Tibial artery (tissue), 4 donors: ENCODE results near the gene TGFA.

Experiments used
- DNase-seq, 2 donors: peaks; one replicate each; pipeline ENCODE4 v3.0.0-alpha.2; 2019
- H3K27ac ChIP-seq, 2 donors: fragments of 200-600 bp; sonication (generic) in 1 of 2; 1 replicate in 1 of 2; 2 replicates in 1 of 2; pipeline ENCODE4 v1.5.1; 2018 to 2019; ENCODE audit warnings: mild to moderate bottlenecking in 1 of 2
- H3K27me3 ChIP-seq, 2 donors: fragments of 200-600 bp; sonication (generic) in 1 of 2; one replicate each; pipeline versions ENCODE4 v1.5.1 to v1.6.0; 2016 to 2019
- H3K36me3 ChIP-seq, 3 donors: fragments of 200-600 bp; sonication (generic) in 2 of 3; one replicate each; pipeline ENCODE4 v1.5.1; 2016 to 2019; ENCODE audit warnings: mild to moderate bottlenecking in 2 of 3
- H3K4me1 ChIP-seq, 4 donors: fragments of 200-600 bp; sonication (generic) in 2 of 4; 1 replicate in 3 of 4; 2 replicates in 1 of 4; pipeline ENCODE4 v1.5.1; 2016 to 2019
- H3K4me3 ChIP-seq, 2 donors: fragments of 200-600 bp; sonication (generic) in 1 of 2; 1 replicate in 1 of 2; 2 replicates in 1 of 2; pipeline ENCODE4 v1.5.1; 2018 to 2019; ENCODE audit warnings: mild to moderate bottlenecking in 2 of 2
- H3K9me3 ChIP-seq, 3 donors: fragments of 200-600 bp; sonication (generic) in 1 of 3; one replicate each; pipeline ENCODE4 v1.5.1; 2016 to 2019
- CTCF ChIP-seq, 2 experiments: fragments of 200-600 bp in 1 of 2; fragments of 450-650 bp in 1 of 2; IDR thresholded peaks; one replicate each; pipeline ENCODE4 v1.5.1; 2017 to 2019; ENCODE audit warnings: antibody characterized with exemption in 2 of 2, mild to moderate bottlenecking in 1 of 2, moderate library complexity in 1 of 2
- intact Hi-C: fragments of 100-400 bp; cut with DNase I; formaldehyde crosslinking; loops from one replicate; pipeline ENCODE4 v1.15.0; 2023; ENCODE audit warnings: low total_unique reads

The TGFA gene

GRCh38 chr2:70443078-70443465, 110.6 kb downstream of the TGFA start:
- no peak overlapping the region for H3K27ac ChIP-seq
- peaks cover 0 to 6% of the 10 kb centered on the region in 2 donors for H3K27me3 ChIP-seq
- no peaks in the 10 kb centered on the region for H3K9me3 ChIP-seq
- TF ChIP-seq CTCF (IDR thresholded peaks at IDR 0.05): no peak
- no peaks in the 10 kb centered on the region for H3K4me1 ChIP-seq
- DNase-seq: no peak
- no peak overlapping the region for H3K4me3 ChIP-seq
- H3K36me3 ChIP-seq: no peaks in the 10 kb centered on the region
- intact Hi-C loops: no loop called here

- no peaks in the 10 kb centered on the region for H3K4me1 ChIP-seq
- no peak for DNase-seq
- H3K4me3 ChIP-seq: no peak overlapping the region
- intact Hi-C loops: no loop called here
- no peaks in the 10 kb centered on the region for H3K9me3 ChIP-seq
- no peak for TF ChIP-seq CTCF (IDR thresholded peaks at IDR 0.05)
- H3K36me3 ChIP-seq: no peaks in the 10 kb centered on the region
- H3K27me3 ChIP-seq: peaks cover 0 to 6% of the 10 kb centered on the region in 2 donors
- no peak overlapping the region for H3K27ac ChIP-seq
Measured at GRCh38 chr2:70442301-70443077, 111.1 kb downstream of the TGFA start.

- H3K4me1 ChIP-seq: no peaks in the 10 kb centered on the region
- H3K27me3 ChIP-seq: peaks cover 0 to 6% of the 10 kb centered on the region in 2 donors
- TF ChIP-seq CTCF (IDR thresholded peaks at IDR 0.05): no peak
- H3K36me3 ChIP-seq: no peaks in the 10 kb centered on the region
- DNase-seq: no peak
- H3K9me3 ChIP-seq: no peaks in the 10 kb centered on the region
- no peak overlapping the region for H3K27ac ChIP-seq
- intact Hi-C loops: no loop called here
- H3K4me3 ChIP-seq: no peak overlapping the region
Measured at GRCh38 chr2:70440621-70441020, 113.0 kb downstream of the TGFA start.

- H3K4me3 ChIP-seq: no peak overlapping the region
- intact Hi-C loops: no loop called here
- H3K9me3 ChIP-seq: no peaks in the 10 kb centered on the region
- H3K36me3 ChIP-seq: no peaks in the 10 kb centered on the region
- H3K27me3 ChIP-seq: peaks cover 0 to 6% of the 10 kb centered on the region in 2 donors
- no peak overlapping the region for H3K27ac ChIP-seq
- no peaks in the 10 kb centered on the region for H3K4me1 ChIP-seq
- DNase-seq: no peak
- no peak for TF ChIP-seq CTCF (IDR thresholded peaks at IDR 0.05)
Measured at GRCh38 chr2:70435138-70435537, 118.5 kb downstream of the TGFA start.

GRCh38 chr2:70433315-70433714, 120.3 kb downstream of the TGFA start:
- TF ChIP-seq CTCF (IDR thresholded peaks at IDR 0.05): no peak
- Histone ChIP-seq H3K9me3 (no peaks in the 10 kb centered on the region), H3K4me1 (no peaks in the 10 kb centered on the region), H3K27me3 (no peaks in the 10 kb centered on the region), H3K4me3 (no peak overlapping the region), H3K36me3 (no peaks in the 10 kb centered on the region), H3K27ac (no peak overlapping the region)
- no peak for DNase-seq
- intact Hi-C loops: no loop called here
